GM19467 (cell line): ENCODE results near the gene POTEB3.
"Not testable (repeated sequence)": the region's sequence is repeated elsewhere in the genome, so short reads cannot be mapped to it uniquely, and the experiment has no call there.

ENCODE experiments used
- ATAC-seq: cut with Tn5 transposase; IDR thresholded peaks from one replicate; pipeline ENCODE4 v1.9.1; 2021; ENCODE audit warnings: mild to moderate bottlenecking, moderate library complexity; ENCODE audit not compliant: unreplicated experiment

The POTEB3 gene

DNA sequence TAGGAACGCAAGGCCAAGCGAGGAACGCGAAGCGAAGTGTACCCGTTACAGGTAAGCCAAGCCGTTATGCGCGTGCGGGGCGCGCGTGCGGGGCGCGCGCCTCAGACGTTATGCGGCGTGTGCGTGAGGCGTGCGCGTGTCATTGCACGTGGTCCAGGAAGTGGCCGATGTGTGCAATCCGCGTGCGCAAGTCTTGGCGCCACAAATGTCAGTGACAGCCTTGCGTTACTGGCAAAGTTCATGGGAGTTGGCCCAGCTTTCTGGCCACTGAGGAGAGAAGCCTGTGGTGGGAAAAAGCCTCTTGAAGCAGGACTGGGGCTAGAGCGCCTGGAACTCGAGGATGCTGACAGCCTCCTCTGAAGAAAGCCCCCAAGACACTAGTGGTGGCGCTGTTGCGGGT, at the start of gene POTEB3:
Gene POTEB3, minus strand, starts transcription at position 101 of the 400 bp plus-strand sequence. CDS start 488 bp downstream, outside the sequence.
- ATAC-seq = not testable (repeated sequence)

DNA sequence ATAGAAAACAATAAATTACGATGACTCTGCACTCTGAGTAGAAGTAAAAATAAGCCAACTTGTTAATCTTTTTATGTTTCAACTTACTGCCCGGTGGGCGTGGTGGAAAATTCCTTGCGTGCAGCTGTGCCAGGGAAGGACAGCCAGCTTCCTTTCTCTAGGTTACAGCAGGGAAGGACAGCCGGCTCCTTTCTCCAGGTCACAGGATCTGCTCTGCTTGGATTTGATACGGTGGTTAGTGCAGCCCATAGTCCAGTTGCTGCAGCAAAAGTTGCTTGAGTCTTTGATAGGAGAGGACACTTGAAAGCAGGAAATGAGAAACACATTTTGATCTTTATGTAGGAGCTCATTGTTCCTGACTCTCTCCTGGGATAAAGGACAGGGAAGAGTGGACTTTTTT, 13.4 kb upstream of the POTEB3 start:
- not testable (repeated sequence) for ATAC-seq

DNA sequence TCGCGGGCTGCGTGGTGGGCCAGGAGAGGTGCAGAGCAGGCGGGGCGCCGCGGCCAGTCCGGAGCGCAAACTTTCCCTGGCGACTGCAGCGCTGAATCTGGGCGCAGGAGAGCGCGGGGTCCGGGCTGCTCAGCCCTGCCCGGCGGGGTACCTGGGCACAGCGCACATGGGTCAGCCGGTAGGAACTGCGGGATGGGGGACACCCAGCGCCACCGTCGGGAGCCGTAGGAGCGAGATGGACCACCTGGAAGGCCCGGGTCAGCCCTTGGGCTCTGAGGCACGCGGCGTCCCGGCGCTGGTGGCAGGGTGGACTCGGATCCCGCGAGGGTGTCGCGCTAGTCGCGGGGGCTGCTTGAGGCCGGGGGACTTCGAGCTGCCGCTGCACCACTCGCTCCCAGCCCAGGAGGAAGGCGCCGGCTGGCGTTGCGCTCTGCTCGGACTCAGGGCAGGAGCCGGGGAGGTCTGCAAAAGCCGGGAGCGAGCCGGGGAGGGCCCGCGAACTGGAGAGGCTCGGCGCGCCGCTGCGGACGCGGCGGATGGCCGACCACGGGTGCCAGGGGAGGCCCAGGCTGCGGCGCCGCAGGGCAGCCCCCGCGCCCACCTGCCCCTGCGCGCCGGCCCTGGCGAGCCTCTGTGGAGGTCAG, 11.7 kb upstream of the POTEB3 start:
- not testable (repeated sequence) for ATAC-seq

DNA sequence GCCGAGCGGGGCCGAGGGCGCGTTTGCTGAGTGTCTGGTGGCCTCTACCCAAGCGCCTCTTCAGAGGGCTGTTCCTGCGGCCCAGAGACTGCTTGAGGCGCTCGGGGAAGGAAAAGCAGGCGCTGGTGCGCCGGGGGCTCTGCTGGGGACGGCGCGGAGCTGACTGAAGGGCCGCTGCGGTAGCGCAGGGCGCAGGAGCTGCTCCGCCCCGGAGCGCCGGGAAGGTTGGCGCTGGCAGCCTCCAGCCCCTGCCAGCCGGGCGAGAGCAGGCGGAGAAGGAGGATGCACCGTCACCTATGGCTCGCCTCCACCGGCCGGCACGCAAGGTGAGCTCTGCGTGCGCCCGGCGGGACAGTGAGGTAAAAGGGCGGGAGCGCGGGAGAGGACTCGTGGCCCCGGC, 11.2 kb upstream of the POTEB3 start:
- ATAC-seq = not testable (repeated sequence)

DNA sequence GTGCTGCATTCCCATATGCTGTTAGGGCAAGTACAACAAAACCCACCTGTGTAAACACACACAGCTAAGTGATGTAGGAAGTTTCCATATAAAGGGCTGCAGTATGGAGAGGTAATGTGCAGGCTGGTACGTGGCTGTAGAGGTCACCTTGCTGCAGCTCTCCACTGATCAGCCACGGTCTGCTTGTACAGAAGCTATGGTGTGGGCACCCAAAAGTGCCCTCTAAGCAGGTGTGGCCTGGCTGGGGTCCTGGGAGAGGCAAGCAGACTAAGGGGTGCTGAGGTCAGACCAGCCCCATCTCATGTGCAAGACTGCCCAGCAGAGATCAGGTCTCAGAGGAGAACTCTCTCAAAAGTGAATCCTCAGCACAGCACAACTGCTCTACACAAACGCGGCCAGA, 32.9 kb downstream of the POTEB3 start:
- ATAC-seq = not testable (repeated sequence)

DNA sequence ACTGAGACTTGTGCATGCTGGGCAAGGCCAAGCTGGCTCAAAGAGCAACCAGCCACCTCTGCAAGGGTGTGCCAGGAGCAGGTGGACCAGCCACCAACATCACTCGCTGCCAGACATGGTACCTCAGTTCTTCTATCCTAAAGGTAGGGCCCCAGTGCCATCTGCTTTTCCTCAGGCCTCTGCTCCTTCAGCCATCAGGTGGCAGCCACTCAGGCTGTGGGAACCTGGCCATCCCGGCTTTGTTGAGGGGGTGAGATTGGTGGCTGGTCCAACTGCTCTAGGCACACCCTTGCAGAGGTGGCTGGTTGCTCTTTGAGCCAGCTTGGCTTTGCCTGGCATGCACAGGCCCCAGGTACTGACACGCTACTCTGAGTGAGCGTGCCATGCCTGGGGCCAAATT, 38.8 kb downstream of the POTEB3 start:
- ATAC-seq = not testable (repeated sequence)

DNA sequence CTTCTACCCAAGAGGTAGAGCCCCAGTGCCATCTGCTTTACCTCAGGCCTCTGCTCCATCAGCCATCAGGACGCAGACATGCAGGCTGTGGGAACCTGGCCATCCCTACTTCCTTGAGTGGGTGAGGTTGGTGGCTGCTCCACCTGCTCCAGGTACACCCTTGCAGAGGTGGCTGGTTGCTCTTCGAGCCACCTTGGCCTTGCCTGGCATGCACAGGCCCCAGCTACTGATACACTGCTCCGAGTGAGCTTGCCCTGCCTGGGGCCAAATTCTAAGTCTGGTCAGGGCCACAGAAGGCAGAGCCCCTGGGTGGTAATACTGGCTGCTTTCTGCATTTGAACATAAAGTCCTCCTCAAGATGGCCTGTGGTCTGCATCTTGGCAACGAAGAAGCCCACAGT, 41.2 kb downstream of the POTEB3 start:
- ATAC-seq = not testable (repeated sequence)

DNA sequence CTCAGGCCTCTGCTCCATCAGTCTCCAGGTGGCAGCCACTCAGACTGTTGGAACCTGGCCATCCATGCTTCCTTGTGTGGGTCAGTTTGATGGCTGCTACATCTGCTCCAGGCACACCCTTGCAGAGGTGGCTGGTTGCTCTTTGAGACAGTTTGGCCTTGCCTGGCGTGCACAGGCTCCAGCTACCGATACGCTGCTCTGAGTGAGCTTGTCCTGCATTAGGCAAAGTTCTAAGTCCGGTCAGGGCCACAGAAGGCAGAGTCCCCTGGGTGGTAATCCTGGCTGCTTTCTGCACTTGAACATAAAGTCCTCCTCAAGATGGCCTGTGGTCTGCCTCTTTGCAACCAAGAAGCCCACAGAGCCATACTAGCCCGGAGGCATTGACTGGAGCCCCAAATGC, 41.8 kb downstream of the POTEB3 start:
- not testable (repeated sequence) for ATAC-seq

DNA sequence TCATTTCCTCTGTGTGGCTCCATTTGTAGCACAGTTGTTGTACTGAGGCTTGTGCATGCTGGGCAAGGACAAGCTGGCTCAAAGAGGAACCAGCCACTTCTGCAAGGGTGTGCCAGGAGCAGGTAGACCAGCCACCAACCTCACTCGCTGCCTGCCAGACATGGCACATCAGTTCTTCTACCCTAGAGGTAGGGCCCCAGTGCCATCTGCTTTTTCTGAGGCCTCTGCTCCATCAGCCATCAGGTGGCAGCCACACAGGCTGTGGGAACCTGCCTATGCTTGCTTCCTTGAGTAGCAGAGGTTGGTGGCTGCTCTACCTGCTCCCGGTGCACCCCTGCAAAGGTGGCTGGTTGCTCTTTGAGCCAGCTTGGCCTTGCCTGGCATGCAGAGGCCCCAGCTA, 42.6 kb downstream of the POTEB3 start:
- ATAC-seq = not testable (repeated sequence)

DNA sequence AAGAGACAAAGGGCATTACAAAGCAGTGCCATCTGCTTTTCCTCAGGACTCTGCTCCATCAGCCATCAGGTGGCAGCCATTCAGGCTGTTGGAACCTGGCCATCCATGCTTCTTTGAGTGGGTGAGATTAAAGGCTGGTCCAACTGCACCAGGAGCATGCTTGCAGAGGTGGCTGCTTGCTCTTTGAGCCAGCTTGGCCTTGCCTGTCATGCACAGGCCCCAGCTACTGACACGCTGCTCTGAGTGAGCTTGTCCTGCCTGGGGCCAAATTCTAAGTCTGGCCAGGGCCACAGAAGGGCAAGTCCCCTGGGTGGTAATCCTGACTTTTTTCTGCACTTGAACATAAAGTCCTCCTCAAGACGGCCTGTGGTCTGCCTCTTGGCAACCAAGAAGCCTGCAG, 43.1 kb downstream of the POTEB3 start:
- not testable (repeated sequence) for ATAC-seq

DNA sequence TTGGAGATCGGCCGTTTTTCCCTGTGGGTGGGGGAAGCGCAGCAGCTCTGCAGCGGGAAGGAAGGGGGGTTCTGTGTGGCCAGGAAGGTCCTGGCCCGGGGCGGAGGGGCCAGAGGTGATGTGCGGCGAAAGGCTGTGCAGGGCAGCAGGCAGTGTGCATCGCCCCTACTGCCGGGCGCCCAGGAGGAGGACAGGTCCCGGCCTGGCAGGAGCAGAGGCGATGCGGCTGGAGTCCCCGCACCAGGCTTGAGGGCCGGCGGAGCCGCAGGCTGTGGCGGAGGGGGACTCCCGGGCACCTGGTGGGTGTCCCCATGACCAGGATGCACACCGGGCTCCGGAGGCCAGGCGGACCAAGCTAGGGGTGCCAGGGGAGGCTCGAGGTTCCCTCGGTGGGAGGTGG, 54.3 kb downstream of the POTEB3 start:
- not testable (repeated sequence) for ATAC-seq

DNA sequence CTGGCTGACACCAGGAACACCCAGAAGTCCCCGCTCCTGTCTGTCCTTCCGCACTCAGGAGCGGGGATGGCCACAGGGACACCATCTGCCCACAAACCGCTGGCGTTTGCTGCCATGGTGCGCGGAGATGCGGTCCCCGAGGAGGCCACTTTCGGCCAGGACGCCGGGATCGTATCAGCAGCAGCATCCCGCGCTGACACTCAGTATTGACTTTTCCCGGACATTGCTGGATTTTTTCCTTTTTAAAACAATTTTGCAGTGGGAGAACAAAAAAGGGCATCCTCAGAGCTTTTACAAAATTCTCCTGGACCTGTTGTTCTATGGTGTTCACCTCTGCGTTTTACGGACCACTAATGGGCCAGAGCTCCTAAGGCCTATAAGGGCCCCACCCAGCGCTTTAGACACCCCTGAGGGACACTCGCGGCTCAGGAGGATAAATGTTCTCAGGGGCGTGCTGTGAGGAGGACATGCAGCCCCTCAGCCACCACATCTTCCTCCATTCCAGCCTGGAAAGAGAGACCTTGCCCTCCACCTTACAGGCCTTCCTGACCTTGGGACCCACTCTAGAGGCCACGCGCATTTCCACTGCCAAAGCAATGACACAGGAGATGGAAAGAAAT, 56.3 kb downstream of the POTEB3 start:
- ATAC-seq = not testable (repeated sequence)

DNA sequence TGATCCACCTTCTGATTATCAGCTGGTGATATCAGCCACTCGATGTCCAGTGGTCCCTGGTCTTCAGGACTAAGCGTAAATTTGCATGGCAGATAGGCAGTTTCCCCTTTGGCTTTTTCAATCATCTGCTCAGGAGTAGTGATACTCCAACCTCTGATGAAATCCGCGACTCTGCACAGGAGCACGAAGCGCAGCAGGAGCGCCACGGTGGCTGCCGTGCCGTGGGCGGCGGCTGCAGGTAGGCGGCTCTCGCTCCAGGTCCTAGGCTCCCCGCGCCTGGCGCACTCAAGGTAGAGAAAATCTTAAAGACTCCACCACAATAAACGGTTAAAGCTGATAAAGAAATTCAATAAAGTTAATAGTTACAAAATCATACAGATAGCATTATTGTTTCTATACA, 66.6 kb downstream of the POTEB3 start:
- not testable (repeated sequence) for ATAC-seq

DNA sequence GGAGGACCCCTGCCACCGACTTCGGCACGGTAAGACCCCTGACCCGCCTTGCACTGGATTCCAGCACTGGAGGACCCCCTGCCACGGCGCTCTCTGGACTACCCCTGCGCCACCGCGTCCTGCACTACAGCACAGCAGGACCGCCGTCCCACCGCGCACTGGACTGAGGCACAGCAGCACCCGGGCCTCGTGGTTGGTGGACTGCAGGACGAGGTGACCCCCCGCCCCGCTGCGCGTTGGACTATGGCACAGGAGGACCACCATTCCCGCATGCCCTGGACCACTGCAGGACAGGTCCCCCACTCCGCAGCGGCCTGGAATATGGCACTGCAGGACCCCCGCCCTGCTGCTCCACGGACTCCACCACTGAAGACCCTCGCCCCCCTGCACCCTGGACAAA, 71.1 kb downstream of the POTEB3 start:
- ATAC-seq = not testable (repeated sequence)

DNA sequence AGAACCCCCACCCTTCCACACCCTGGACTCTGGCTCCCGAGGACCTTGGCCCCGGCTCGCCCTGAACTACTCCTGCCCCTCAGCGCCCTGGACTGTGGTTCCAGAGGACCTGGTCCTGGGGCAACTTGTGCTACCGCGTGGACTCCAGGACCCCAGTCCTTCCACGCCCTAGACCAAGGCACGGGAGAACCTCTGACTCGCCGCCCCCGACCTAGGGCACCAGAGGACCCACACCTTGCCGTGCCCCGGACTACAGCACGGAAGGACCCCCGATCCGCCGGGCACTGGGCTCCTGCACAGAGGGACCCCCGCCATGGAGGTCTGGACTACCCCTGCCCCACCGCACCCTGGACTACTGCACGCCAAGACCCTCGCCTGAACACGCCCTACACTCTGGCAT, 71.7 kb downstream of the POTEB3 start:
- ATAC-seq = not testable (repeated sequence)
